Adrenal gland (tissue), 12 donors: Measurements from ENCODE around the gene LPP. TPM values are rescaled to one million over a fixed set of nuclear protein-coding genes. Genes with fewer than 3 reads are reported as not detected.

Experiments used
- DNase-seq, 7 donors: peaks; one replicate each; pipeline ENCODE4 v3.0.0-alpha.2; 2019 to 2020
- H3K27ac ChIP-seq, 5 donors: fragments of 200-600 bp; sonication (generic) in 4 of 5; 1 replicate in 3 of 5; 2 replicates in 2 of 5; pipeline versions ENCODE4 v1.5.1 to v1.8.0; 2016 to 2020; ENCODE audit warnings: mild to moderate bottlenecking in 1 of 5
- H3K27me3 ChIP-seq: fragments of 200-600 bp; 2 replicates; pipeline ENCODE4 v1.8.0; 2021
- H3K36me3 ChIP-seq, 2 donors: fragments of 200-600 bp; replicated peaks in 1 of 2; 1 replicate in 1 of 2; 2 replicates in 1 of 2; pipeline versions ENCODE4 v1.5.1 to v1.8.0; 2018 to 2022
- H3K4me1 ChIP-seq, 2 donors: fragments of 200-600 bp; replicated peaks in 1 of 2; 1 replicate in 1 of 2; 2 replicates in 1 of 2; pipeline versions ENCODE4 v1.5.1 to v1.8.0; 2018 to 2021
- H3K4me3 ChIP-seq, 4 donors: fragments of 200-600 bp; sonication (generic) in 3 of 4; one replicate each; pipeline ENCODE4 v1.5.1; 2016 to 2018
- H3K9me3 ChIP-seq, 3 donors: fragments of 200-600 bp; sonication (generic) in 1 of 3; replicated peaks in 1 of 3; 1 replicate in 2 of 3; 2 replicates in 1 of 3; pipeline versions ENCODE4 v1.5.1 to v1.8.0; 2016 to 2021
- POLR2A ChIP-seq, 2 donors: fragments of 450-650 bp; IDR thresholded peaks; one replicate each; pipeline ENCODE4 v1.6.1; 2017; ENCODE audit warnings: antibody characterized with exemption in 2 of 2, mild to moderate bottlenecking in 2 of 2, moderate library complexity in 1 of 2
- WGBS, 4 donors: extraction: QIAGEN DNeasy Blood & Tissue Kit in 2 of 4; methylation state at CpG; one replicate each; pipeline versions ENCODE4 v1.1.5 to v1.1.7; 2013 to 2017; 5-methylcytosine and 5-hydroxymethylcytosine counted together
- intact Hi-C, 2 donors: fragments of 100-400 bp; cut with DNase I; formaldehyde crosslinking; loops; one replicate each; pipeline versions ENCODE4 v1.14.1 to v1.15.0; 2022 to 2023
- polyA plus RNA-seq, 3 donors: library from polyadenylated mRNA; stranded (reverse); fragments of 200-250 nt in 2 of 3; fragments of 350-450 nt in 1 of 3; fragmentation: Illumina TruSeq in 1 of 3; extraction: RNeasy Lipid Tissue Mini Kit (QIAGEN cat#74804) in 1 of 3; gene quantifications; one replicate each; pipeline ENCODE4 v1.2.3, GENCODE V29; 2013 to 2014
- total RNA-seq, 9 donors: library from RNA; depleted of rRNA in 4 of 9; stranded (reverse); fragments of >200 nt in 4 of 9; fragments of 120-200 nt in 1 of 9; fragmentation: NEBNext Ultra II Directional in 1 of 9; extraction: Animal tissue kit (Norgen Biotek cat#: 25700) in 1 of 9; gene quantifications; one replicate each; pipeline versions ENCODE4 v1.1.0 to v1.2.4, GENCODE V29; 2013 to 2023
- TF ChIP-seq, protein P1 (sequence below), 6 experiments: fragments of 450-650 bp in 4 of 6; fragments of 200-600 bp in 2 of 6; sonication (generic) in 1 of 6; IDR thresholded peaks; 1 replicate in 5 of 6; 2 replicates in 1 of 6; pipeline versions ENCODE4 v1.5.1 to v1.8.0; 2016 to 2021; ENCODE audit warnings: antibody characterized with exemption in 6 of 6, mild to moderate bottlenecking in 2 of 6, moderate library complexity in 1 of 6
- donor health status: healthy with polysubstance abuse.
- donor health status: Bipolar disorder and iron deficiency.
- donor health status: DM: yes; HTN: yes; CAD: no.
- donor health status: DM: no; HTN: no; CAD: no.
- donor health status: DM: no; HTN: no; CAD: no.
- donor health status: DM: yes; HTN: yes; CAD: no.

The LPP gene
- total and polyA plus RNA-seq, 12 donors, result 7.0 to 170 (median 101) TPM

GRCh38 chr3:188404701-188405100 is 250.7 kb downstream of the LPP start:
- no peak overlapping the region for H3K27ac ChIP-seq
- no peaks in the 10 kb centered on the region for H3K27me3 ChIP-seq
- TF ChIP-seq, protein P1, sequence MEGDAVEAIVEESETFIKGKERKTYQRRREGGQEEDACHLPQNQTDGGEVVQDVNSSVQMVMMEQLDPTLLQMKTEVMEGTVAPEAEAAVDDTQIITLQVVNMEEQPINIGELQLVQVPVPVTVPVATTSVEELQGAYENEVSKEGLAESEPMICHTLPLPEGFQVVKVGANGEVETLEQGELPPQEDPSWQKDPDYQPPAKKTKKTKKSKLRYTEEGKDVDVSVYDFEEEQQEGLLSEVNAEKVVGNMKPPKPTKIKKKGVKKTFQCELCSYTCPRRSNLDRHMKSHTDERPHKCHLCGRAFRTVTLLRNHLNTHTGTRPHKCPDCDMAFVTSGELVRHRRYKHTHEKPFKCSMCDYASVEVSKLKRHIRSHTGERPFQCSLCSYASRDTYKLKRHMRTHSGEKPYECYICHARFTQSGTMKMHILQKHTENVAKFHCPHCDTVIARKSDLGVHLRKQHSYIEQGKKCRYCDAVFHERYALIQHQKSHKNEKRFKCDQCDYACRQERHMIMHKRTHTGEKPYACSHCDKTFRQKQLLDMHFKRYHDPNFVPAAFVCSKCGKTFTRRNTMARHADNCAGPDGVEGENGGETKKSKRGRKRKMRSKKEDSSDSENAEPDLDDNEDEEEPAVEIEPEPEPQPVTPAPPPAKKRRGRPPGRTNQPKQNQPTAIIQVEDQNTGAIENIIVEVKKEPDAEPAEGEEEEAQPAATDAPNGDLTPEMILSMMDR (IDR thresholded peaks at IDR 0.05), result no peak
- peaks cover 0 to 27% of the 10 kb centered on the region in 2 donors for H3K4me1 ChIP-seq
- no peak for DNase-seq
- 94 to 98% (median 97%) methylated on average over 4 of the region's 4 CpGs; no CpG with 5 or more reads in 1 of the 4 donors for WGBS, 4 donors
- peaks cover 0 to 8% of the 10 kb centered on the region in 2 donors for H3K36me3 ChIP-seq
- no peak overlapping the region for H3K4me3 ChIP-seq
- no peaks in the 10 kb centered on the region for H3K9me3 ChIP-seq
- intact Hi-C loops, result no loop called here

DNA sequence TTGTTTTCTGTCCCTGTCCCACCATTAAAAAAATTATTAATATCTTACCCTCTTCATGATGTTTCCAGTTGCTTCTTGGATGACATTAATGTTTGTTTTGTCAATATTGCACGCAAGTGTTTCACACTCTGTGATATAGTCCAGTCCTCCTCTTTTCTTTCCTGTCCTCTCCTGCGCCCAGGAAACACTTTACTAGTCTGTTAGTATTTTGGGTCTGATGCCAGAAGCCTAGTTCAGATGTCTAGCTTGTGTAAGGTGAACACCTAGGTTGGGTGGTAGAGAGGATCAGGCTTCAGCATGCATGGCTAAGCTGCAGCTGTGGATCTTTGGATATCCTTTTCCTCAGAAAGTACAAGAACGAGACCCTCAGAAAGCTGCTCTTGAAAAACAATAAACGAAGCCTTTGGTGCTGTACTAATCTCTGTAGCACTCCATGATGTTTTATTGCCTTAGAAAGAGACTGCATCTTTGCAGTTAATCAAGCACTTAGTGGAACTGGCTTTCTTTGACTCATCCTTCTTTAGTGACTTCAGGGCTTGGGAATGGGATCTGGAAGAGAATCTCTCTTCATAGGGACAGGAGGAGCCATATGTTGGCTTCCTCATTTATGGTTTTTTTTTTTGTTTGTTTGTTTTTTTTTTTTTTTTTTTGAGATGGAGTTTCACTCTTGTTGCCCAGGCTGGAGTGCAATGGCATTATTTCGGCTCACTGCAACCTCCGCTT is 253.4 kb downstream of the LPP start:
- TF ChIP-seq, protein P1 (IDR thresholded peaks at IDR 0.05), result no peak
- no peak for TF ChIP-seq POLR2A (IDR thresholded peaks at IDR 0.05)
- Histone ChIP-seq H3K27me3 (no peaks in the 10 kb centered on the region), H3K4me3 (no peak overlapping the region), H3K27ac (no peak overlapping the region), H3K4me1 (peaks cover 0 to 7% of the 10 kb centered on the region in 2 donors), H3K36me3 (peaks cover 0 to 8% of the 10 kb centered on the region in 2 donors), H3K9me3 (no peaks in the 10 kb centered on the region)
- no peak for DNase-seq
- intact Hi-C loops, result no loop called here
- 67 to 82% (median 75%) methylated on average over 6 of the region's 6 CpGs for WGBS, 4 donors

- Histone ChIP-seq H3K27me3 (no peaks in the 10 kb centered on the region), H3K36me3 (peaks cover 0 to 8% of the 10 kb centered on the region in 2 donors), H3K4me1 (peaks cover 0 to under 1% of the 10 kb centered on the region in 2 donors), H3K4me3 (no peak overlapping the region), H3K9me3 (no peaks in the 10 kb centered on the region), H3K27ac (no peak overlapping the region)
- no peak for TF ChIP-seq POLR2A (IDR thresholded peaks at IDR 0.05)
- TF ChIP-seq, protein P1 (IDR thresholded peaks at IDR 0.05), result no peak
- 84 to 92% (median 89%) methylated on average over 3 of the region's 3 CpGs for WGBS, 4 donors
- DNase-seq, result no peak
- intact Hi-C loops, result no loop called here
Observed at GRCh38 chr3:188408831-188409230, 254.9 kb downstream of the LPP start.

DNA sequence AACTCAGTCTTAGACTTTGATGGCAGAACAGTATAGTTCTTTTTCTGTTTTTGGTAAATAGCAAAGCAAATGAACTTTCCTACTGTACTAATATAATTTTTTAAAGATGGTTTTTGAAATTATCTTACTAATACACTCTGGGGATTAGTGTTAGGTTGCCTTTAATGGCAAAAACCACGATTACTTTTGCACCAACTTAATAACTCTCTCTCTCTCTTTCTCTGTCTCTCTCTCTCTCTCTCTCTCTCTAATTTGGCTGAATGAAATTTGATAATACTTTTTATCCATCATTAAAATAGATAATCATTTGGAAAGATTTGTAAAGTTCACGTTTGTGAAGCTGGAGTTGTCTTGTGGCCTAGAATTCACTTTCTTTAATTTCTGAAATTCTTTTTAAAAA is 257.8 kb downstream of the LPP start:
- WGBS, 4 donors, result 76 to 85% (median 80%) methylated on average over 2 of the region's 2 CpGs
- no peaks in the 10 kb centered on the region for H3K4me1 ChIP-seq

More for the DNA sequence above, 257.8 kb downstream of the LPP start:
- intact Hi-C loops, result no loop called here
- no peak overlapping the region for H3K4me3 ChIP-seq
- no peak for DNase-seq
- TF ChIP-seq POLR2A (IDR thresholded peaks at IDR 0.05), result no peak
- TF ChIP-seq, protein P1 (IDR thresholded peaks at IDR 0.05), result no peak
- H3K27ac ChIP-seq, result no peak overlapping the region
- no peaks in the 10 kb centered on the region for H3K9me3 ChIP-seq
- H3K36me3 ChIP-seq, result peaks cover 0 to under 1% of the 10 kb centered on the region in 2 donors
- no peaks in the 10 kb centered on the region for H3K27me3 ChIP-seq
